ENCODE measurements around the gene GRIN2D.
"Not testable (repeated sequence)": the region's sequence is repeated elsewhere in the genome, so short reads cannot be mapped to it uniquely, and the experiment has no call there.

Gene GRIN2D

GRCh38 chr19:48386981-48387380, 6.5 kb upstream of the GRIN2D start:
- Histone ChIP-seq H3K4me3 (ENCODE audit: insufficient read depth, low read depth, low read length, poor library complexity, severe bottlenecking) (no peak overlapping the region), H3K9me3 (ENCODE audit: control insufficient read depth, low read length) (no peaks in the 10 kb centered on the region), H3K36me3 (ENCODE audit: control insufficient read depth, insufficient read depth, low read length) (peaks cover 48% of the 10 kb centered on the region), H3K27ac (ENCODE audit: insufficient read depth, low read length, poor library complexity, severe bottlenecking) (no peak overlapping the region), H3K4me1 (ENCODE audit: control insufficient read depth, insufficient read depth, low read length, poor library complexity, severe bottlenecking) (peaks cover 10% of the 10 kb centered on the region), H3K27me3 (replicated peaks; ENCODE audit: control insufficient read depth, insufficient read depth, low read length, poor library complexity, severe bottlenecking) (no peaks in the 10 kb centered on the region)
- no peak for DNase-seq

- H3K4me1 ChIP-seq (ENCODE audit: control insufficient read depth, insufficient read depth, low read length, poor library complexity, severe bottlenecking): peaks cover 28% of the 10 kb centered on the region
- DNase-seq: peak in 2 of 3 donors; percentile 33 to 41
- H3K4me3 ChIP-seq (ENCODE audit: insufficient read depth, low read depth, low read length, poor library complexity, severe bottlenecking): peak overlapping the region; percentile 81
- H3K27ac ChIP-seq (ENCODE audit: insufficient read depth, low read length, poor library complexity, severe bottlenecking): peak overlapping the region; percentile 92
- peaks cover 17% of the 10 kb centered on the region for H3K36me3 ChIP-seq (ENCODE audit: control insufficient read depth, insufficient read depth, low read length)
- peaks cover 18% of the 10 kb centered on the region for H3K27me3 ChIP-seq (replicated peaks; ENCODE audit: control insufficient read depth, insufficient read depth, low read length, poor library complexity, severe bottlenecking)
- H3K9me3 ChIP-seq (ENCODE audit: control insufficient read depth, low read length): no peaks in the 10 kb centered on the region
Observed at GRCh38 chr19:48390188-48391099, 3.0 kb upstream of the GRIN2D start.

GRCh38 chr19:48391100-48392005, 2.1 kb upstream of the GRIN2D start, which contains the start of gene KDELR1:
KDELR1 (minus strand) TSS chr19:48391551; CDS start chr19:48391358, 193 bp downstream.
- H3K9me3 ChIP-seq (ENCODE audit: control insufficient read depth, low read length): no peaks in the 10 kb centered on the region
- peaks cover 34% of the 10 kb centered on the region for H3K4me1 ChIP-seq (ENCODE audit: control insufficient read depth, insufficient read depth, low read length, poor library complexity, severe bottlenecking)
- H3K27me3 ChIP-seq (replicated peaks; ENCODE audit: control insufficient read depth, insufficient read depth, low read length, poor library complexity, severe bottlenecking): peaks cover 27% of the 10 kb centered on the region
- DNase-seq: peak; percentile 56 to 57 (median 57)
- H3K4me3 ChIP-seq (ENCODE audit: insufficient read depth, low read depth, low read length, poor library complexity, severe bottlenecking): peak within 1 kb of the TSS; percentile 81
- H3K27ac ChIP-seq (ENCODE audit: insufficient read depth, low read length, poor library complexity, severe bottlenecking): peak within 1 kb of the TSS; percentile 92
- H3K36me3 ChIP-seq (ENCODE audit: control insufficient read depth, insufficient read depth, low read length): peaks cover 13% of the 10 kb centered on the region

GRCh38 chr19:48392006-48392344, 1.5 kb upstream of the GRIN2D start:
- not testable (repeated sequence) for H3K9me3 ChIP-seq (ENCODE audit: control insufficient read depth, low read length); DNase-seq
- peak overlapping the region; percentile 81 for H3K4me3 ChIP-seq (ENCODE audit: insufficient read depth, low read depth, low read length, poor library complexity, severe bottlenecking)
- peaks cover 12% of the 10 kb centered on the region for H3K36me3 ChIP-seq (ENCODE audit: control insufficient read depth, insufficient read depth, low read length)
- peak overlapping the region; percentile 92 for H3K27ac ChIP-seq (ENCODE audit: insufficient read depth, low read length, poor library complexity, severe bottlenecking)
- peaks cover 34% of the 10 kb centered on the region for H3K4me1 ChIP-seq (ENCODE audit: control insufficient read depth, insufficient read depth, low read length, poor library complexity, severe bottlenecking)
- H3K27me3 ChIP-seq (replicated peaks; ENCODE audit: control insufficient read depth, insufficient read depth, low read length, poor library complexity, severe bottlenecking): peaks cover 29% of the 10 kb centered on the region

GRCh38 chr19:48392860-48393558, 459 bp upstream of the GRIN2D start:
- no peak for DNase-seq
- no peak overlapping the region for H3K4me3 ChIP-seq (ENCODE audit: insufficient read depth, low read depth, low read length, poor library complexity, severe bottlenecking)
- peaks cover 44% of the 10 kb centered on the region for H3K4me1 ChIP-seq (ENCODE audit: control insufficient read depth, insufficient read depth, low read length, poor library complexity, severe bottlenecking)

GRCh38 chr19:48394331-48395169, 1.1 kb downstream of the GRIN2D start:
- Histone ChIP-seq H3K4me3 (ENCODE audit: insufficient read depth, low read depth, low read length, poor library complexity, severe bottlenecking) (no peak overlapping the region), H3K27me3 (replicated peaks; ENCODE audit: control insufficient read depth, insufficient read depth, low read length, poor library complexity, severe bottlenecking) (peaks cover 29% of the 10 kb centered on the region), H3K27ac (ENCODE audit: insufficient read depth, low read length, poor library complexity, severe bottlenecking) (no peak overlapping the region), H3K9me3 (ENCODE audit: control insufficient read depth, low read length) (no peaks in the 10 kb centered on the region), H3K36me3 (ENCODE audit: control insufficient read depth, insufficient read depth, low read length) (no peaks in the 10 kb centered on the region), H3K4me1 (ENCODE audit: control insufficient read depth, insufficient read depth, low read length, poor library complexity, severe bottlenecking) (peaks cover 45% of the 10 kb centered on the region)
- no peak for DNase-seq

More at GRCh38 chr19:48392860-48393558, 459 bp upstream of the GRIN2D start:
- H3K27ac ChIP-seq (ENCODE audit: insufficient read depth, low read length, poor library complexity, severe bottlenecking): no peak overlapping the region
- no peaks in the 10 kb centered on the region for H3K9me3 ChIP-seq (ENCODE audit: control insufficient read depth, low read length)
- peaks cover 29% of the 10 kb centered on the region for H3K27me3 ChIP-seq (replicated peaks; ENCODE audit: control insufficient read depth, insufficient read depth, low read length, poor library complexity, severe bottlenecking)
- H3K36me3 ChIP-seq (ENCODE audit: control insufficient read depth, insufficient read depth, low read length): peaks cover 2% of the 10 kb centered on the region

GRCh38 chr19:48395170-48395455, 1.6 kb downstream of the GRIN2D start:
- no peak for DNase-seq
- peaks cover 29% of the 10 kb centered on the region for H3K27me3 ChIP-seq (replicated peaks; ENCODE audit: control insufficient read depth, insufficient read depth, low read length, poor library complexity, severe bottlenecking)
- no peak overlapping the region for H3K4me3 ChIP-seq (ENCODE audit: insufficient read depth, low read depth, low read length, poor library complexity, severe bottlenecking)
- H3K36me3 ChIP-seq (ENCODE audit: control insufficient read depth, insufficient read depth, low read length): no peaks in the 10 kb centered on the region
- H3K4me1 ChIP-seq (ENCODE audit: control insufficient read depth, insufficient read depth, low read length, poor library complexity, severe bottlenecking): peaks cover 45% of the 10 kb centered on the region
- no peak overlapping the region for H3K27ac ChIP-seq (ENCODE audit: insufficient read depth, low read length, poor library complexity, severe bottlenecking)
- no peaks in the 10 kb centered on the region for H3K9me3 ChIP-seq (ENCODE audit: control insufficient read depth, low read length)

- Histone ChIP-seq H3K36me3 (ENCODE audit: control insufficient read depth, insufficient read depth, low read length) (no peaks in the 10 kb centered on the region), H3K27me3 (replicated peaks; ENCODE audit: control insufficient read depth, insufficient read depth, low read length, poor library complexity, severe bottlenecking) (peaks cover 29% of the 10 kb centered on the region), H3K27ac (ENCODE audit: insufficient read depth, low read length, poor library complexity, severe bottlenecking) (no peak overlapping the region), H3K4me3 (ENCODE audit: insufficient read depth, low read depth, low read length, poor library complexity, severe bottlenecking) (no peak overlapping the region), H3K4me1 (ENCODE audit: control insufficient read depth, insufficient read depth, low read length, poor library complexity, severe bottlenecking) (peaks cover 41% of the 10 kb centered on the region), H3K9me3 (ENCODE audit: control insufficient read depth, low read length) (no peaks in the 10 kb centered on the region)
- DNase-seq: no peak
Observed at GRCh38 chr19:48395499-48395898, 2.0 kb downstream of the GRIN2D start.

Data from effector memory CD4-positive, alpha-beta T cell (primary cell).